ENCODE results near the gene MARK2.
"Not testable (repeated sequence)": the region's sequence is repeated elsewhere in the genome, so short reads cannot be mapped to it uniquely, and the experiment has no call there.

MARK2 gene

DNA sequence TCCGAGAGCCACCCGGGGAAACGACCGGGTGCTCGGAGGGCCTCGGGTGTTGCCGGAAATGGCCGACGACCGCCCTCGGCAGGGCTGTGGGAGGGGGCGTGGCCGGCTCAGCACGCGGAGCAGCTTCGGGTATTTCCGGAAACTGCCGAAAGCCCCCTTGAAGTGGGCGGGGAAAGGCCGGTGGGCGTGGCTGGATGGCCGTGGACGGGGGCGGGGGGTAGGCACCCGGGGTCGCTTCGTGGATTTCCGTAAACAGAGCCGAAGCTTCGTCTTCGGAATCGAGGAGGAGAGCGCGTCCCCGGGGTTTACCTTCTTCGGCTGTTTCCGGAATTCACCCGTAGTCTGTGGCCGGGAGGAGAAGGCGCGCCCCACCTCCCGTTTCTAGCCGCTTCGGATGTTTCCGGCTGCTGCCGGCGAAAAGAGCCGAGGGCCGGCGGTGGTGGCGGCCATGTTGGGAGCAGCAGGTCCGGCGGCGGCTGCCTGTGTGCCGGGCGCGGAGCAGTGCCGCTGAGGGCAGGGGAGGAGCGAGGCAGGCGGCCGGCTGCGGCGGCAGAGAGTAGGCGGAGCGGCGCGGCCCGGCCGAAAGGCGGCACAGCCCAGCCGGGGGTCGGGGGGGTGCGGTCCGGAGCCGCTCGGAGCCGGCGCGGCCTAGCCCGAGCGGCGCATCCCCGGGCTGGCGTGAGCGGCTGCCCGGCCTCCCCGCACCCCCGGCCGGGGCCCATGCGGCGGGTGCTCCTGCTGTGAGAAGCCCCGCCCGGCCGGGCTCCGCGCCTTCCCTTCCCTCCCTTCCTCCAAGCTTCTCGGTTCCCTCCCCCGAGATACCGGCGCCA lies at the start of gene MARK2:
Gene MARK2, plus strand, starts transcription at position 433 of the 830 bp plus-strand sequence. Its CDS starts 397 bp downstream, at position 830.
- DNase-seq (ENCODE audit: low read depth, low spot score), result peak; percentile 95

DNA sequence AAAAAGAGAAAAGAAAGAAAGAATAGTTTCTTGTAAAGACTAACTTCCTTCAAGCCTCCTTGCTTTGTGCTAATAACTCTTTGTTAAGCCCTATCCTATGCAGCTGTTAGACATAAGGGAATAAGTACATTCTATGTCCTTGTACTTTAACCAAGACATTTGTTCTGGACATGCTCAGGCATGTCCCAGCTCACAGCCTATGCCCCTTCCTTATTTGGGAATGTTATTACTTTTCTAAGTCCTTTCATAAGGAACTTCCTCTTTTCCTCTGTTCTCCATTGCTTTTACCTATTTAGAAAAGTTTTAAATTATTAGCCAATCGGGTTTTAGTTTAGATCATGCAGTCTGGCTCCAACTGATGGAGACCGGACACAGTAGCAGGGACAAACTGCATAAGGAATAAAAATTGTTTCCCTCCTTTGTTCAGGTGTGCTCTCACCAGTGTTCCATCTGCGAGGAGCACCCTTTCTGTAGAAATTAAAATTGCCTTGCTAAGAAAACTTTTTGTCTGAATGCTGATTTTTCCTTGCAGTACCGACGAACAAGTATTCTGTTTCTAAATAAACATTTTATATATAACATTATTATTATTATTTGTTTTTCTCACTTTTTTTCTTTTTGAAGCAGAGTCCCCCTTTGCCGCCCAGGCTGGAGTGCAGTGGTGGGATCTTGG lies 47.3 kb upstream of the MARK2 start:
- DNase-seq (ENCODE audit: low read depth, low spot score), result no peak

DNA sequence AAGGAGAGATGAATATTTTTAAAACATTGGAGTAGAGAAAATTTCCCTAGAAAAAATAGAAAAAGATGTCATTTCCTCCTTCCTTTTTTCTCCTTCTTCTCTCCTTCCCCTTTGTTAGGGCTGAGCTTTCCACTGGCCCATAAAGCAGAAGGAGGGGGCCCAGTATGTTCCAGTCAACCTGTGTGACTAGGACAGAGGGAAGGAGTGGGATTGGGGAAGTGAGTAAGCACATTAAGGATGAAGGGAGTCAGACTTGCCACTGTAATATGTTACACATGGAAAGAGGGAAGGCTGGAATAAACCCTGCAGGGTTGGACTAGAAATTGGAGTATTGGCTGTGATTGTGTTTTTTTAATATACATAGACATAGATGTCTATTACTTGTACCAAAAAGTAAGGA lies 45.7 kb upstream of the MARK2 start:
- no peak for DNase-seq (ENCODE audit: low read depth, low spot score)

DNA sequence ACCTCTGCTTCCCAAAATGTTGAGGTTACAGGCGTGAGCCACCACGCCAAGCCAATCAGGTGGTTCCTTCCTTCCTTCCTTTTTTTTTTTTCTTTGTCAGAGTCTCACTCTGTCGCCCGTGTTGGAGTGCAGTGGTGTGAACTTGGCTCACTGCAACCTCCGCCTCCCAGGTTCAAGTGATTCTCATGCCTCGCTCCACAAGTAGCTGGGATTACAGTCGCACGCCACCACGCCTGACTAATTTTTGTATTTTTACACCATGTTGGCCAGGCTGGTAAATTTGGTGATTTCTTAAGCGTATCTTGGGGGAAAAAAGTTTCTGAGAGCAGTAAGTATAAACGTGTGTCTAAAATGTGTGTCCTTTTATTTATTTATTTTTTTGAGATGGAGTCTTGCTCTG lies 43.8 kb upstream of the MARK2 start:
- no peak for DNase-seq (ENCODE audit: low read depth, low spot score)

DNA sequence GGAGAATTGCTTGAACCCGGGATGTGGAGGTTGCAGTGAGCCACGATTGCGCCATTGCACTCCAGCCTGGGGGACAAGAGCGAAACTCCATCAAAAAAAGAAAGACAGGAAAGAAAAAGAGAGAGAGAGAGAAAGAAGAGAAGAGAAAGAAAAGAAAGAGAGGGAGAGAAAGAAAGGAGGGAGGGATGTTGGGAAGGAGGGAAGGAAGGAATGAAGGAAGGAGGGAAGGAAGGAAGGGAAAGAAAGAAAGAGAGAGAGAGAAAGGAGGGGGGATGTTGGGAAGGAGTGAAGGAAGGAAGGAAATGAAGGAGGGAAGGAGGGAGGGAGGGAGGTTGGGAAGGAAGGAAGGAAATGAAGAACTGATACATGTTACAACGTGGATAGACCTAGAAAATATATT lies 38.0 kb upstream of the MARK2 start:
- no peak for DNase-seq (ENCODE audit: low read depth, low spot score)

DNA sequence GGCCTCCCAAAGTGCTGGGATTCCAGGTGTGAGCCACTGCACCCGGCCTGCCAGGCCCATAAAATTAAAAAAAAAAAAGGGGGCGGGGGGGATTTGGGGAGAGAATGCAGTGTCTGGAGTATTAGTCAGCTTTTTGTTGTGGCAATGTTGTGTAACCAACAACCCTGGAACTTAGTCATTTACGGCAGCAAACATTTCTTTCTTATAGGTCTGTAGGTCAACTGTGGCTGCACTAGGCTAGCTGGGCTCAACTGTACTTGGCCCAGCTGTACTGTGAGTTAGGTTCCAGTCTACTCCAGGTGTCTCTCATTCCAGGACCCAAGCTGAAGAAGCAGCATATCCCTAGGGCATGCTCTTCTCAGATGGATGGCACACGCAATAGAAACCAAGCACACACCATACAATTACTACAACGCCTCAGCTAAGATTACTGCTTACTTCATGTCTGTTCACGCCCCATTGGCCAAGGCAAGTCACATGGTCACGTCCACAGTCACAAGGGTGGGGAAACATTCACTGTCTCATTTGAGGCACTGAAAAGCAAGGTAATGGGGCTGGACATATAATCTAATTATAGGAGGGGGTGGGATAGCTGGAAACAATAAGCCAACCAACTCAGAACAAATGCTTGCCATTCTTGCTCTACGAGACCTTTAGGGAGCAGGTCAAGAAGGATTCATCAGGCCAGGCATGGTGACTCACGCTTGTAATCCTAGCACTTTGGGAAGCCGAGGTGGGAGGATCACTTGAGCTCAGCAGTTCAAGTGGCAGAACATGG lies 36.1 kb upstream of the MARK2 start:
- no peak for DNase-seq (ENCODE audit: low read depth, low spot score)

DNA sequence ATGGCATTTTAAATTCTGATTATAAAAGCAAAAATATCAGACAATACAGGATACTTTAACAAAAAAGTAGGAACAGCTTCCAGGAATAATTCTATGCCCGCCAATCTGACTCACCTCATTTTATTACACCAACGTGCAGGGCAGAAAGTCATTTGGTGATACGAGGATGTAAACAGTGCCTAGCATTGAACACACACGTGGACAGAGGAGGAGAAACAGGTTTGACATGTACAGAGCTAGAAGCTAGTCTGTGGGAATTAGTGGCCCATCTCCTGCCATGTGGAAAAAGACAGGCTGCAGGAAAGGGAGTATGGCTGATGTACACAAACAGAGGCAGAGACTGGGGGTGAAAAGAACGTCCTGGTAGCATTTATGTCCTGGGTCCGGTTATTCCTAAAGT lies 34.7 kb upstream of the MARK2 start:
- DNase-seq (ENCODE audit: low read depth, low spot score), result no peak

DNA sequence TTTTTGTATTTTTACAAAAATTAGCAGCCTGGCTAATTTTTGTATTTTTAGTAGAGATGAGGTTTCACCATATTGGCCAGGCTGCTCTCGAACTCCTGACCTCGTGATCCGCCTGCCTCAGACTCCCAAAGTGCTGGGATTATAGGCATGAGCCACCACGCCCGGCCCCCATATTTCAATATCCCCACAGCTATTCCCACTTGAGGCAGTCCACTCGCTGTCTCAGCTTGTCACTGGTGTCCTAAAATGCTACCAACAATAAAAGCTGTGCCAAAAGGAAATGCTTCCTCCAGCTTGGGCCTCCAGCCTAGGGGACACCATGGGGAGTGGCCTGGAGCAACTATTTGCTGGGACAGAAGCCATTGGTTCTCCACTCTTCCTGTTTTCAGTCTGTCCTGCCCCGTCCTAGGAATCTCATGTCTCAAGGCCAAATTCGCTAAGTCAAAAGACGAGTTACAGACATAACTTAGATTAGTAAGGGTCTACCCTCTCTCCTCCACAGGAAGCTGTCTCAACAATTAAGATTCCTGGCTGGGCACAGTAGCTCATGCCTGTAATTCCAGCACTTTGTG lies 33.0 kb upstream of the MARK2 start:
- no peak for DNase-seq (ENCODE audit: low read depth, low spot score)

DNA sequence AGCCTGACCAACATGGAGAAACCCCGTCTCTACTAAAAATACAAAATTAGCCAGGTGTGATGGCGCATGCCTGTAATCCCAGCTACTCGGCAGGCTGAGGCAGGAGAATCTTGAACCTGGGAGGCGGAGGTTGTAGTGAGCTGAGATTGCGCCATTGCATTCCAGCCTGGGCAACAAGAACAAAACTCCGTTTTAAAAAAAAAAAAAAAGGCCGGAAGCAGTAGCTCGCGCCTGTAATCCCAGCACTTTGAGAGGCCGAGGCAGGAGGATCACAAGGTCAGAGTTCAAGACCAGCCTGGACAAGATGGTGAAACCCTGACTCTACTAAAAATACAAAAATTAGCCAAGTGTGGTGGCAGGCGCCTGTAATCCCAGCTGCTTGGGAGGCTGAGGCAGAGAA lies 28.5 kb upstream of the MARK2 start:
- DNase-seq (ENCODE audit: low read depth, low spot score), result not testable (repeated sequence)

DNA sequence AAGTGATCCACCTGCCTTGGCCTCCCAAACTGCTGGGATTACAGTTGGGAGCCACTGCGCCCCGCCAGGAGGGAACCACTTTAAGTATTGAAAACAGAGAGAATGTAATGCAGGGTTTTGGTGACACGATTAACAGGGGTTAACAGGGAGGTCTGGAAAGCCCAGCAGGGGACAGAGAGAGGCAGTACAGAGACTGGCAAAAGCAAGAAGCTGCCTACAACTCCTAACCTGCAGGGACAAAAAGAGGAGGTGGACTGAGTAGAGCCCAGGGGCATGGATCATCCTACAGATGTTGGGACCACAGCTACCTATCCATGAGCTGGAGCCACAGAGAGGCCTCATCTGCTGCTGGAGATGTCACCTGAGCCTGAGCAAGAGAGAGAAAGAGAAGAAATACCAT lies 27.4 kb upstream of the MARK2 start:
- DNase-seq (ENCODE audit: low read depth, low spot score), result no peak

DNA sequence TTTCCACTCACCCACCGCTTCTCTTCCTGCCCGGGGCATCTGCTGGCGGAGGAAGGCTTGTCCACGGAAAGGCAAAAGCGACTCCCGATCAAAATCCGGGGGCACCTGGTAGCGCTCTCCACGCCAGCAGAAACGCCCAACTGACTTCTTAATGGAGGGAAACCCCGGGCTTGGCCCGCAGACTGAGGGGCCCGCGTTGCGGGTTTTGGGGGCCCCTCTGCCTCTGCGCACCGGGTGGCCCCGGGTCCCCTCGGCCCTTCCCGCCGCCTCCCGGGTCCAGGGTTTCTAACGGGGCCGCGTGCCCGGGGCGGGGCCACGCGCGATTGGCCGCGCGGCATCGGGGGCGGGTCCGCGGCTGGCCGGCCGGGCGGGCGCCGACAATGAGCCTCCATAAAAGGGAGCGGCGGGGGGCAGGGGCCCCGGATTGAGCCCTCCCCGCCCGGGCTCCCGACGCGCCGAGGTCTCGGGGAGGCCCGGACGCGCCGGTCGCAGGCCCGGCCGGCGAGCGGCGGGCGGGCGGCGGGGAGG lies 25.8 kb upstream of the MARK2 start, which contains the start of gene SPINDOC:
Gene SPINDOC, plus strand, starts transcription at position 422 of the 528 bp plus-strand sequence. CDS start 231 bp downstream, outside the sequence.
- DNase-seq (ENCODE audit: low read depth, low spot score), result no peak

DNA sequence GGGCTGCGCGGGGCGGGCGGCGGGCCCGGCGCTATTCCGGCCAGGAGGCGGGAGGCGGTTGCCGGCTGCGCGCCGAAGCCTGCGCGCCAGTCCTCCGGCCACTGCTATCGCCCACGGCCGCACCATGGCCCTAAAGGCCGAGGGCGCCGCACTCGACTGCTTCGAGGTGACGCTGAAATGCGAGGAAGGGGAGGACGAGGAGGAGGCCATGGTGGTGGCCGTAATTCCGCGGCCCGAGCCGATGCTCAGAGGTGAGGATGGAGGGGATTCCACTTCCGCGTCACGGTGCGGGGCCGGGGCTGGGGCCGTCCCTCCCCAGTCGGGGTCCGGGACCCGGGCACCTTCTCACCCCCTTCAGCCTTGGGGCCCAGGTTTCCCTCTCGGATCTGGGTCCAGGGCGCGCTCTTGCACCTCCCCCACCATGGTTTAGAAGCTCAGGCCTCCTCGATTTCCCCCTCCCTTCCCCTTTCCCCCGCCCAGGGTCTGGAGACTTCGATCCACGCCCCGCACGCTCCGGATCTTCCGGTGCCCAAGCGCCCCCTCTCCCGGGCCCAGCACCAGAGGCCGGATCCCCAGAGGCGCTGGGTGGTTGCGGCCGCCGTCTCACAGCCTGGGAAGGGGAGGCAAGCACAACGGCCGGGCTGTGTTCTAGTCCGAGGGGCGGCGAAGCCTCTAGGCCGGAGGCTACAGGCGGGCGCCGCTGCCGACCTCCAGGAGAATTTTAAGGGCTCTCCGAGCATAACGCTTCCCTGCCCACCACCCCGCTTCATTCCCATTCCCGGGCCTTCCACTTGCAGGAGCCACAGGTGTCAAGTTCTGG lies 25.1 kb upstream of the MARK2 start:
- DNase-seq (ENCODE audit: low read depth, low spot score), result no peak

DNA sequence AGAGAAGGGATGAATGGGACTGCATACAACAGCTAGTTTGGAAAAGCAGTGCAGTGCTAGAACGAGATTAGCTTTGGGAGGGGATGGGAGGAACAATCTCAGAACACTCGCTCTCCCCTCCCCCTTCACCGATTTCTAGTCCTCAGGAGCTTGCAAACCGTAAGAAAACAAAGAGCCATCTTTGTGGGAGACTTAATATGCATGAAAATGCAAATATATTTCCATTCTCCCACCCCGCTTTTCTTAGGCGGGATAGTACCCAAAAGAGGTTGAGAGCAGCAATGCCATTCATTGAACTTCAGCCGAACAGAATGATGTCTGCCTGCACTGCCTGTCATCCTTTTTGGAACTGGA lies 24.6 kb upstream of the MARK2 start:
- DNase-seq (ENCODE audit: low read depth, low spot score), result no peak

DNA sequence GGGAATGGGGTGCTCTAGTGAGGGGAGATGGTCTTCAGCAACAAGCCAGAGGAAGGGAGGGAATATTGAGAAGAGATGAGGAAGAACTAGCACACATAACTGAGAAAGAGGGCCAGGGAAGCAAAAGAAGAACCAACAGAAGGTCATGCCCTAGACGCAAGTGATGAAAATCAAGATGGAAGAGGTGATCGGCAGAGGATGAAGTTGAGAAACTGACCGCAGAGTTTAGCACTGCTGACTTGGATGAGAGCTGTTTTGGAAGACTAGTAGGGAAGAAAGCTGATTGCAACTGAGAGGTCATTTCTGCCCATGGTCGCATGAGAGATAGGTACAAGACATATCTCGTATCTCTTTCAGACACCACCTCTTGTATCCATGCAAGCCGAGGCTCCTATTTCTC lies 22.7 kb upstream of the MARK2 start:
- no peak for DNase-seq (ENCODE audit: low read depth, low spot score)

DNA sequence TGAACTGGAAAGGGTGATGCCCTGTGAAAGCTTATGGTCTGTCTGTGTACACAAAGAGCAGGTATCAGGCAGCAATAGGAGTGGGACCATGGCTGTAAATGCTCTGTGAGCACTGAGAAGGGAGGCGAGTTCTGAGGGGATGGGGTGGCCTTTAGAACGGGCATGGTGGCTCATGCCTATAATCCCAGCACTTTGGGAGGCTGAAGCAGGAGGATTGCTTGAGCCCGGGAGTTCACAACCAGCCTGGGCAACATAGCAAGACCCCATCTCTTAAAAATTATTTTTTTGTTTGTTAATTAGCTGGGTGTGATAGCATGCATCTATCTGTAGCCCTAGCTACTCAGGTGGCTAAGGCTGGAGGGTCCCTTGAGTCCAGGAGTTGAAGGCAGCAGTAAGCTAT lies 22.2 kb upstream of the MARK2 start:
- no peak for DNase-seq (ENCODE audit: low read depth, low spot score)

DNA sequence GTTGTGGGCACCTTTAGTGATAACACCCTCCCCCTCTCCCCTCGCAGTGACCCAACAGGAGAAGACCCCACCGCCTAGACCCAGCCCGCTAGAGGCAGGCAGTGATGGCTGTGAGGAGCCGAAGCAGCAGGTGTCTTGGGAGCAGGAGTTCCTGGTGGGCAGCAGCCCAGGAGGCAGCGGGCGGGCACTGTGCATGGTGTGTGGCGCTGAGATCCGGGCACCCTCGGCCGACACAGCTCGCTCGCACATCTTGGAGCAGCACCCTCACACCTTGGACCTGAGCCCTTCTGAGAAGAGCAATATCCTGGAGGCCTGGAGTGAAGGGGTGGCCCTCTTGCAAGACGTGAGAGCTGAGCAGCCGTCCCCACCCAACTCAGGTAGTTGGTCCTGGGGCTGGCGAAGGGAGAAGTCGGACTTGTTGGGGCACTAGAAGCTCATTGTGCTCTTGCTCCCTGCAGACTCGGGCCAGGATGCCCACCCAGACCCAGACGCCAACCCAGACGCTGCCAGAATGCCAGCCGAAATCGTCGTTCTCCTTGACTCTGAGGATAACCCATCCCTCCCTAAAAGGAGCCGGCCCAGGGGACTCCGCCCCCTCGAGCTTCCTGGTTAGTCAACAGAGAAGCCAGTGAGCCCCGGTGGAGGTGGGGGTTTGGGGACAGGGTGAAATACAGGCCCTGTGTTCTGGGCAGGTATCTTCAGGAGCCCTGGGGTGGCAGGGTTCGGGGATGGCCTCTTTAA lies 21.0 kb upstream of the MARK2 start:
- no peak for DNase-seq (ENCODE audit: low read depth, low spot score)

DNA sequence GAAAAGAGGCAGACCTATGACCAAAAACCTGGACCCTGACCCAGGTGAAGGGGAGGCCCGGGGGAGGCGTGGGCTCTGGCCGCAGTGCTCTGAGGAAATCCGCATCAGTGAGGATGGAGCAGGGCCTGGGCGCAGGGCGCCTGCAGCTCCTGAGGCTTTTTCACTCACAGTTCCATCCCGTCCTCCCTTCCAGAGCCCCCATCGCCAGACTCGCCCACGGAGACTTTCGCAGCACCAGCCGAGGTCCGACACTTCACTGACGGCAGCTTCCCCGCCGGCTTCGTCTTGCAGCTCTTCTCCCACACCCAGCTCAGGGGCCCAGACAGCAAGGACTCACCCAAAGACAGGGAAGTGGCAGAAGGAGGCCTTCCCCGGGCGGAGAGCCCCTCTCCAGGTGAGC lies 20.3 kb upstream of the MARK2 start:
- DNase-seq (ENCODE audit: low read depth, low spot score), result no peak

DNA sequence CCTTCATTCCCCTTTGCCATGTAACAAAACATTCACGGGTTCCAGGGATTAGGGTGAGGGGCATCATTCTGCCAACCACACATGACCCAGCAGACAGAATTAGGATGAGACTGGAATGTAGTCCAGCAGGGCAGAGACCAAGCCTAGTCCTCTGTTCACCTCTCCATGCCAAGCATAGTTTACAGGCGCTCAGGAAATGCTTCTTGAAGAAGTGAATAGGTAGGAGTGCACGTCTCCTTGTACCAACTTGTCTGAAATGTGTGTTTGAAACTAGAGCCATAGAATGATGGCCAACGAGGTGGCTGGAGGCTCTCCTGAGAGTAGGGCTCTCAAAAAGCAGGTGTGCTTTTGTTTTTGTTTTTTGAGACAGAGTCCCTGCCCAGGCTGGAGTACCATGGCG lies 17.5 kb upstream of the MARK2 start:
- DNase-seq (ENCODE audit: low read depth, low spot score), result no peak

DNA sequence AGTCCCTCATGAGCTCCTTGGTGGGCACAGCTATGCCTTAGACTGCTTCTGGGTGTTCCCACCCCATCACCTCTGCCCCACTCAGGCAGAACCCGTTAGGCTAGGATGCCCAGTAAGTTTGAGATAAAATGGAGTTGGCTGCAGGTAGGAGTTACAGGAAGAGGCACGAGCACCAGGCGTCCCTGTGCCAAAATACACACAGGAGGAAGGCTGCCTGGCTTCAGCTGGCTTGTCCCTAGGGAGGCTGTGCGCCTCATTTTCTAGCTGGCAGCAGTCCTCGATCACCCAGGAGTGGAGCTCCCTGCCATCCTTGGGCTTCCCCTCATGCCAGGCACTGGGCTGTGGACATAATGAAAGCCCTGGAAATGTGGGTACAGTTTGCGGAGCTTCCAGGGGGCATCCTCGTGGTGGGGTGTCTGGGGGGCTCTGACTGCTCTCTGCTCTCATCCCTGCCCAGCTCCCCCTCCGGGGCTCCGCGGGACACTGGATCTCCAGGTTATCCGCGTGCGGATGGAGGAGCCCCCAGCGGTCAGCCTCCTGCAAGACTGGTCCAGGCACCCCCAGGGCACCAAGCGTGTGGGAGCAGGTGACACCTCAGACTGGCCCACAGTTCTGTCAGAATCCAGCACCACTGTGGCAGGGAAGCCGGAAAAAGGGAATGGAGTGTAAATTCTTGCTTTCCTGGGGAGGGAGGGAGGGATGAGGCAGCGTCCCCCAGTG lies 12.3 kb upstream of the MARK2 start:
- DNase-seq (ENCODE audit: low read depth, low spot score), result no peak

Data from smooth muscle cell of the brain vasculature (primary cell).